Body of pancreas (tissue), 4 donors: Measurements from ENCODE around the gene SEMA4C. TPM values are rescaled to one million over a fixed set of nuclear protein-coding genes. Genes with fewer than 3 reads are reported as not detected.
A peak's percentile ranks its signal among the peaks of the same experiment; 100 is the strongest.

ENCODE experiments used
- ATAC-seq: fragments of 150-250 bp; one replicate; pipeline ENCODE4 v1.9.1; 2016
- DNase-seq, 4 donors: peaks; one replicate each; pipeline ENCODE4 v3.0.0-alpha.2; 2019
- H3K27ac ChIP-seq, 4 donors: fragments of 200-600 bp; sonication (generic); 1 replicate in 3 of 4; 2 replicates in 1 of 4; pipeline versions ENCODE4 v1.5.1 to v1.6.1; 2016 to 2019; ENCODE audit warnings: mild to moderate bottlenecking in 1 of 4, mixed read lengths in 1 of 4, moderate library complexity in 1 of 4
- H3K27me3 ChIP-seq, 2 donors: fragments of 200-600 bp; sonication (generic); one replicate each; pipeline ENCODE4 v1.6.0; 2016; ENCODE audit warnings: mild to moderate bottlenecking in 1 of 2
- H3K36me3 ChIP-seq, 2 donors: fragments of 200-600 bp; sonication (generic); replicated peaks in 1 of 2; 2 replicates each; pipeline ENCODE4 v1.5.1; 2016; ENCODE audit warnings: low read depth in 2 of 2; ENCODE audit not compliant: insufficient read depth in 1 of 2
- H3K4me1 ChIP-seq: fragments of 200-600 bp; sonication (generic); one replicate; pipeline ENCODE4 v1.6.0; 2016
- H3K4me3 ChIP-seq, 2 donors: fragments of 200-600 bp; sonication (generic); 1 replicate in 1 of 2; 2 replicates in 1 of 2; pipeline ENCODE4 v1.5.1; 2016 to 2019
- H3K9me3 ChIP-seq, 3 donors: fragments of 200-600 bp; sonication (generic); 1 replicate in 2 of 3; 2 replicates in 1 of 3; pipeline ENCODE4 v1.5.1; 2016
- CTCF ChIP-seq, 7 experiments: fragments of 450-650 bp in 4 of 7; fragments of 200-600 bp in 3 of 7; sonication (generic) in 3 of 7; IDR thresholded peaks; one replicate each; pipeline ENCODE4 v1.5.1; 2016 to 2019; ENCODE audit warnings: antibody characterized with exemption in 7 of 7
- POLR2A ChIP-seq, 3 donors: fragments of 450-650 bp; IDR thresholded peaks; one replicate each; pipeline ENCODE4 v1.6.1; 2016; ENCODE audit warnings: antibody characterized with exemption in 3 of 3, mild to moderate bottlenecking in 2 of 3
- WGBS, 2 donors: methylation state at CpG; one replicate each; pipeline ENCODE4 v1.1.5; 2017; 5-methylcytosine and 5-hydroxymethylcytosine counted together
- intact Hi-C: fragments of 100-400 bp; cut with DNase I; formaldehyde crosslinking; loops from one replicate; pipeline ENCODE4 v1.15.1; 2023
- total RNA-seq, 2 donors: library from RNA; depleted of rRNA; stranded (reverse); fragments of >200 nt; gene quantifications; one replicate each; pipeline ENCODE4 v1.1.0, GENCODE V29; 2016

The SEMA4C gene
- total RNA-seq, 2 donors from 2014 or later, result 11.2 to 13.7 TPM

- no peak for DNase-seq
- ATAC-seq, result no peak
- Histone ChIP-seq H3K36me3 (no peaks in the 10 kb centered on the region), H3K4me1 (no peaks in the 10 kb centered on the region), H3K9me3 (no peaks in the 10 kb centered on the region), H3K27ac (no peak overlapping the region), H3K4me3 (no peak overlapping the region), H3K27me3 (no peaks in the 10 kb centered on the region)
- 85 to 89% methylated on average over 12 to 16 of the region's 16 CpGs for WGBS, 2 donors
- no peak for TF ChIP-seq POLR2A (IDR thresholded peaks at IDR 0.05)
- TF ChIP-seq CTCF (IDR thresholded peaks at IDR 0.05), result no peak
- intact Hi-C loops, result no loop called here
Measured at GRCh38 chr2:96841701-96842495, 28.0 kb downstream of the SEMA4C start.

GRCh38 chr2:96839875-96840850 lies 29.7 kb downstream of the SEMA4C start:
- Histone ChIP-seq H3K36me3 (no peaks in the 10 kb centered on the region), H3K4me3 (no peak overlapping the region), H3K27ac (peak overlapping the region in 1 of 4 donors; percentile 20), H3K4me1 (no peaks in the 10 kb centered on the region), H3K27me3 (no peaks in the 10 kb centered on the region), H3K9me3 (no peaks in the 10 kb centered on the region)
- WGBS, 2 donors, result 88 to 93% methylated on average over 22 to 37 of the region's 37 CpGs
- TF ChIP-seq POLR2A (IDR thresholded peaks at IDR 0.05), result no peak
- TF ChIP-seq CTCF (IDR thresholded peaks at IDR 0.05), result no peak
- intact Hi-C loops, result no loop called here
- DNase-seq (no peak), ATAC-seq (no peak)

GRCh38 chr2:96839293-96839874 lies 30.5 kb downstream of the SEMA4C start:
- H3K9me3 ChIP-seq, result no peaks in the 10 kb centered on the region
- intact Hi-C loops, result no loop called here
- no peaks in the 10 kb centered on the region for H3K27me3 ChIP-seq
- TF ChIP-seq POLR2A (IDR thresholded peaks at IDR 0.05) (no peak), CTCF (IDR thresholded peaks at IDR 0.05) (no peak)
- peak overlapping the region in 1 of 4 donors; percentile 20 for H3K27ac ChIP-seq
- H3K4me3 ChIP-seq, result no peak overlapping the region
- no peaks in the 10 kb centered on the region for H3K36me3 ChIP-seq
- peak in 3 of 4 donors; percentile 43 to 59 (median 55) for DNase-seq
- ATAC-seq, result no peak
- WGBS, 2 donors, result 49 to 88% methylated on average over 4 to 40 of the region's 42 CpGs
- no peaks in the 10 kb centered on the region for H3K4me1 ChIP-seq

- 86 to 89% methylated on average over 8 to 23 of the region's 23 CpGs for WGBS, 2 donors
- Histone ChIP-seq H3K27ac (peak overlapping the region in 1 of 4 donors; percentile 20), H3K4me3 (no peak overlapping the region), H3K4me1 (peaks cover 4% of the 10 kb centered on the region), H3K36me3 (no peaks in the 10 kb centered on the region), H3K27me3 (no peaks in the 10 kb centered on the region), H3K9me3 (no peaks in the 10 kb centered on the region)
- DNase-seq (no peak), ATAC-seq (no peak)
- intact Hi-C loops, result no loop called here
- TF ChIP-seq CTCF (IDR thresholded peaks at IDR 0.05) (no peak), POLR2A (IDR thresholded peaks at IDR 0.05) (no peak)
Measured at GRCh38 chr2:96838345-96839292, 31.3 kb downstream of the SEMA4C start.
